Activated gamma-delta T cell (primary cell): ENCODE results near the gene PNKP.

ENCODE experiments used
- DNase-seq: peaks from one replicate; lab custom pipeline; 2025; lab: John Stamatoyannopoulos, UW

Gene PNKP

DNA sequence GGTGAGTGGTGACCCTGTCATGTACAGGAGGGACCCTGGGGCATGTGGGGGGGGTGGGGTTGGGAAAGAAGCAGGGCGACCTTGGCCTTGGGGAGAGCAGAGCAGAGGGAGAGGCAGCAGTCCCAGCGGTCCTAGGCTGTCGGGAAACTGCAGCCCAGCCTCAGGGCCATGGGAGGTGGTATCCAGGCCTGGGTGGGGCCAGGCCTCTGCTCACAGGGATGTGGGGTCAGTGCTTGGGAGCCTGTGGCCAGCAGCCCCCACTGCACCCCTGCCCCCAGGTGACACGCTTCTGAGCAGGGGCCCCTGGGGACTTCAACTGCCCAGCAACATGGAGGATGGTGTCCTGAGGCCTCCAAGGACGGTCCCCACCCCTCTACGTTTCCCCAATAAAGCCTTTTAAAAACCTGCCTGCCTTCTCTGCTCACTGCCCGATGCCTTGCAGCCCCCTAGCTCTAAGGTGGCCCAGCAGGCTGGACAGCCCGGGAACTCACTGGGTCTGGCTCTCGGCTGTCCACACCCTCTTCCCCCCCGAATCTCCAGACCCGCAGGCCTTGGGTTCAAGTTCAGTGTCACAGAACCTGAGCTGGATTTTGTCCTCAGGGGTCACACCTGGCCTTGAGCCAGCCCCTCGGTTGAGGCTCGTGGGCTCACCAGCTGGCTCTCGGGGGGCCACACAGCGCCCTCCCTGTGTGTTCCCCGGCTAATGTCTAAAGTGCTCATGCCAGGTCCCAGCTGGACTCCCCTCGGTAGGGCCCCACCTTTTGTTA, 6.9 kb downstream of the PNKP start:
- no peak for DNase-seq

DNA sequence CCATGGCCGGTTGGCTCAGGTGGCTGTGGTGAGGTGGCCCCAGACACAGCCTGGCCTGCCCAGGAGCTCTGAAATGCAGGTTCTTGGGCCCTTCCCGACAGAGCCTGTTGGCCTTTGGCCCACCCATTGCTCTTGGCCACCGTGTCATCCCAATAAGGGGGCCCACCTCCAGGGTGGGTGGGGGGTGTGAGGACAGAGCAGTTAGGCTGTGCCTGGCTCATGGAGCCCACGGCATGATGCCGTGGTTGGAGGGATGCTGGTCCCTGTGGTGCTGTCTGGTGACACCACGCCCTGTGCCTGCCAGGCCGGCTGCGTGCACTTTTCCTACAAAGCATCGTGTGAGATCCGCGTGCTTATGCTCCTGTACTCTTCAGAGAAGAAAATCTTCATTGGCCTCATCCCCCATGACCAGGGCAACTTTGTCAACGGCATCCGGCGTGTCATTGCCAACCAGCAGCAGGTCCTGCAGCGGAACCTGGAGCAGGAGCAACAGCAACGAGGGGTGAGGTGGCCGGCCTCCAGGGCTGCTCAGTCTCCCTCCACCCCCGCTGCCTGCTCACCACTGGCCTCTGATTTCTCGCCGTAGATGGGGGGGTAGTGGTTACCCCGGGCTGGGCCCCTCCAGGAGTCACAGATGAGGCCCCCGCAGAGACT, 7.6 kb downstream of the PNKP start:
- no peak for DNase-seq

DNA sequence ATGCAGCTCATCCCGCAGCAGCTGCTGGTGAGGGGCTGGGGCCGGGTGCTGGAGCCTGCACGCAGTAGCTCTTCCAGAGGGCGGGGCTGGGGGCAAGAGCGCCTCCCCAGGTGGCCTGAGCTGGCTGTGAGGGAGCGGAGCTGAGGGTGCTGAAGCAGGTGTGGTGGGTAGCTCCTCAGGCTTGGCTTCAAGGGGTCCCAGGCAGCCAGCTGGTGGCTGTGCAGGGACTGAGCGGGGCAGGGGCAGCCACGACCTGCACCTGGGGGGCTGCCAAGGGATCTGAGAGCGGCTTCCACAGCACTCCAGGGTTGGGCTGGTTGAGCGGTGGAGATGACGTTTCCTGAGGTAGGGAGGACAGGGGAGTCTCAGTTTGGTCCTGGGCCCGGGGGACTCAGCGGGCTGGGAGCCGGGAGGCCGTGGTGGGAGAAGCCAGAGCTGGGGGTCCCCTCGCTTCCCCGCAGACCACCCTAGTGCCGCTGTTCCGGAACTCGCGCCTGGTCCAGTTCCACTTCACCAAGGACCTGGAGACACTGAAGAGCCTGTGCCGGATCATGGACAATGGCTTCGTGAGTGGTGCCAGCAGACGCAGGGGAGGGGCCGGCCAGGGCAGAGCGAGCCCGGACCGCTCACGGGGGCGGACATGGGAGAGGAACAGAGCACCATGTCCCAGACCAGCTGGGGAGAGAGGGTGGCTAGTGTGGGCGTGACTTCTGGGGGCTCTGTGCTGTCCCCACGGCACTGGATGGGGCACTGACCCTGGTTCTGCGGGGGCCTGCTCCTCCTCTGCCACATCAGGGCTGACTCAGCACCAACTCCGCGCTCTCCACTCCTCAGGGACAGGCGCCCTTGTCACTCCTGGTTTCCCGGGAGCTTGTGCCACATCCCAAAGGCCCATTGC, 9.0 kb downstream of the PNKP start:
- DNase-seq = no peak

DNA sequence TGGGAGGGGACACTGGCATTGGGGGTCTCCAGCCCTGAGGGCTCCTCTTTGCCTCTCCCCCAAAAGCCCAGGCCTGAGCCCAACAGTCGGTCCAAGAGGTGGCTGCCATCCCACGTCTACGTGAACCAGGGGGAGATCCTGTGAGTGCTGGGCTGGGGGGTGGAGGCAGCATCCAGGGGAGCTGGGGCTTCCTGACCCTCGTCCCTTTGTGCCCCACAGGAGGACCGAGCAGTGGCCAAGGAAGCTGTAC, 9.6 kb downstream of the PNKP start:
- DNase-seq = no peak

DNA sequence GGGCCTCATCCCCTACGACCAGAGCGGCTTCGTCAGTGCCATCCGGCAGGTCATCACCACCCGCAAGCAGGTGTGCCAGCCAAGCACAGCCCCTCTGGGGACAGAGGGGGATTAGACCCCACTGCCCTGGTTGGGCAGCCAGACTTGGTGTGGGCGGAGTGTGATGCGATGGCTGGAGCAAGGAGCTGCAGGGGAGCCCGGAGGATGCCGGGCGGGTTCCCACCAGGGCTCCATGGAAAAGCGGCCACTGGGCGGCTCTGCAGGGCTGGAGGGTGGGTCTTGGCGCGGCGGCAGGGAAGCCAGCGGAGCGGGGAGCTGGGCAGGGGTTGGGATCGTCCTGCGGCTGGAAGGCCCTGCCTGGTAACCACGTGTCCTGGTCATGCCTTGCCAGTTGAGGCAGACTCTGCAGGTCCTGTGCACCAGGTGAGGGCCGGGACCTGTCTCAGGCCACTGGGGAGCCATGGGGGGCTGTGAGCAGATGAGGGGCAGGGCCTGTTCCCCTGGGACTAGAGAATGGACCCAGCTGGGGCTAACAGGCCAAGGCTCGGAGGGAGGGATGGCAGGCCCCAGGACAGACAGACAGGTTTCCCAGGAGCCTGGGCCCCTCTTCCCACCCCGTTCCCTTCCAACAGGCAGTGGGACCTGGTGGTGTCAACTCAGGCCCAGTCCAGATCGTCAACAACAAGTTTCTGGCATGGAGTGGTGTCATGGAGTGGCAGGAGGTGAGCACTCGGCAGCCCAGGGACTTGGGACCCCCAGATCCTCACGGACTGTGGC, 10.1 kb downstream of the PNKP start:
- no peak for DNase-seq

DNA sequence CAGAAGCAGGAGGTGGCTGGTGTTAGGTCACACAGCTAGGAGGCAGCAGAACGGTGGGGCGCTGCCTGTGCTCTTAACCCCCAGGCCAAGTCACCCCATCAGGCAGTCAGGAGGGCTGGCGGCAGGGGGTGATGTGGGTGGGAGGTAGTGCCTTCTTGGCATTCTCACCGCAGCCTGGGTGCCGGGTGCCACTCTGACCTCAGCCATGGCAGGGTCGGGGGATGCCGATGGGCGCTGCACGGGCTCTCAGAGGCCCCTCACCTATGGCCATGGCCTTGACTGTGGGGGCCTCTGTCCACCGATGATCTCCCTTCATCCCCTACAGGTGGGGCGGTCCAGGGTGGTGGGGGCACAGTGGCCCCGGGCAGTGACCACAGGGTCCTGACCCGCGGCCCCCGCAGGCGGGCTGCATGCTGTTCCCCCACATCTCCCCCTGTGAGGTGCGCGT, 10.8 kb downstream of the PNKP start:
- DNase-seq = no peak

DNA sequence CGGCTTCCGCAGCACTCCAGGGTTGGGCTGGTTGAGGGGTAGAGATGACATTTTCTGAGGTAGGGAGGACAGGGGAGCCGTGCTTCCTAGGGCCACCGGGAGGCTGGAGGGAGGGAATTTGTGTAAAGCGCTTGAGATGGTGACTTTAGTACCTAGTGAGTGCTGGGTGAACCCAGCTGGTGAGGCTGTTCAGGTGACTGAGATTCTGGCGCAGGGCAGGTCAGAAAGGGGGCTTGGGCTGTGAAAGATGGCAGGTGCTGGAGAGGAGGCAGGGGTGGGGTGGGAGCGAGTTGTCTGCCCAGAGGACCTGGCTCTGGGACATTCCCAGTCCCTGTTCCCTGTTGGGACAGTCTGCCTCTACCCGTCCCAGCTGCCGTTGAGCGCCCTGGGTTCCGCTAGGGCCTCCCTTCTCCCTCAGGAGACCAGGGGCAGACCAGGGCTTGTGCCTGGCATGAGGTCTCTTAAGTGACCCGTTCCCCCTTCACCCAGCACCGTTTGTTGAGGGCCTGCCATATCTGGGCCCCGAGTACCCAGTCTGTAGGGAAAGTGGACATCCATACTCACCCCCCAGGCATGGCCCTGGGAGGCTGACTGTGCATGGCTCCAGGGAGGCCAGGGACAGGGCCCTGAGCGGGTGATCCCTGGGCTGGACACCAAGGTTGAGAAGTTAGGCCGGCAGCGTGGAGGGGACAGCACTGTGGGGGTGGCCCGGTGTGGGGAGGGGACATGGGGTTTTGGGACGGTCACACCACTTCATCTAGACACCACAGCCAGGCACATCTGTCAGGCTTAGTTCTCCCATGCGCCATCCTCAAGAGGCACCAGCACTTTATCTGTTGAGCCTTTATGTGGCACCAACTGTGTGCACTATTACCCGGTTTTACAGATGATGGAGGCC, 11.5 kb downstream of the PNKP start:
- DNase-seq = no peak

DNA sequence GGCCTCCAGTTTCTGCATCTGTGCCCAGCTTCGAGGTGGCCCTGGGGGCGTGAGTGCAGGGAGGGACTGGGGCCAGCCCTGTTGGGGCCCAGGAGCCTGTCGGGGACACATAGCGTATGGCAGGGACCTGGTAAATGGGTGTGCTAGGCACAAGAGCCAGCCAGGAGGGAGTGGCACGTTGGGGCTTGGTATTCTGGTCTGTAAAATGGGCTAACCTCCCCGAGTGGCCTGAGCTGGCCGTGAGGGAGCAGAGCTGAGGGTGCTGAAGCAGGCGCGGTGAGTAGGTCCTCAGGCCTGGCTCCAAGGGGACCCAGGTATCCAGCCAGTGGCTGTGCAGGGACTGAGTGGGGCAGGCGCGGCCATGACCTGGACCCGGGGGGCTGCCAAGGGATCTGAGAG, 12.1 kb downstream of the PNKP start:
- no peak for DNase-seq

DNA sequence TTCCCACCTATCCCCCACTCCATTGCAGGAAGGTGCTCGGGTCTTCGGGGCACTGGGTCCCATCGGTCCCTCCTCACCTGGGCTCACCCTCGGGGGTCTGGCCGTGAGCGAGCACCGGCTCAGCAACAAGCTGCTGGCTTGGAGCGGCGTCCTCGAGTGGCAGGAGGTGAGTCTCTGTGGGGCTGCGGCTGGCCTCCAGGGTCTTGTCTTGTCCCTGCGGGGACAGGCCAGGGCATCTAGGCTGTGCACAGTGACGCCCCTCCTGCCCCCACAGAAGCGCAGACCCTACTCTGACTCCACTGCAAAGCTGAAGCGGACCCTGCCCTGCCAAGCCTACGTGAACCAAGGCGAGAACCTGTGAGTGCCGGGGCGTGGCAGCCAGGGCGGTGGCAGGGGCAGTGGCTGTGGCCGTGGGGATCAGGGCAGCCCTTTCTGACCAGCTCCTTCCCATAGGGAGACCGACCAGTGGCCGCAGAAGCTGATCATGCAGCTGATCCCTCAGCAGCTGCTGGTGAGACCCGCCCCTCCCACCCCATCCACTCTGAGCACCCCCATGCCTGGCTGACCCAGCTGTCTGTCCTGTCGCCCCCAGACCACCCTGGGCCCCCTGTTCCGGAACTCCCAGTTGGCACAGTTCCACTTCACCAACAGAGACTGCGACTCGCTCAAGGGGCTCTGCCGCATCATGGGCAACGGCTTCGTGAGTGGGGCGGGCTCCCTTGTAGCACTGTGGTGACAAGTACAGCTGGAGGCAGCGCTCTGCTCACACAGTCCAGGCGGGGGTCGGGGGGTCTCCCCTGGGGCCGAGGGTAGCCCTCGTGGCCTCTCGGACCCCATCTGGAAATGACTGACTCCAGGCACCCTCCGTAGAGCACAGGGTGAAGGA, 12.8 kb downstream of the PNKP start:
- no peak for DNase-seq

DNA sequence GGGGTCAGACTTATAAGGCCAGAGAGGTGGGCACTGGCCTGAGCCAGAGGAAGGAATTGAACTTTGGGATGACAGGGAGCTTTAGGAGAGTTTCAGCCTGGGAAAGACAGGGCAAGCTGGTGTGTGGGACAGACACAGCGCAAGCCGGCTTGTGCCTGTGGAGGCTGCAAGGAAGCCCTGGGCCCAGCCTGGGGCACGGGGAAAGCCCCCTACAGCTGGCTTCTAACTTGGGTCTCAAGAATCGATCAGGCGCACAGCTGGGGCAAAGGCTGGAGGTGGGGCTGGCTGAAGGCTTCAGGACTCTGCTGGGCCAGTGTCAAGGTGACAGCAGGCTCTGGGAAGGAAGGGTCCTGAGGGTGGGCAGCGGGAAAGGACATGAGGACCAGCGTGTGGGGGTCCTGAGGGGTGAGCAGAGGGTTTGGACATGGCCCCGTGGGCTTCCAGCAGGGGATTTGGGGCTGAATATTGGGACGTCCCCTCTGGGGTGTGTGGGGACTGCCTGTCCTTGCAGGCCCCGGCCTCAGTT, 13.5 kb downstream of the PNKP start:
- DNase-seq = no peak

DNA sequence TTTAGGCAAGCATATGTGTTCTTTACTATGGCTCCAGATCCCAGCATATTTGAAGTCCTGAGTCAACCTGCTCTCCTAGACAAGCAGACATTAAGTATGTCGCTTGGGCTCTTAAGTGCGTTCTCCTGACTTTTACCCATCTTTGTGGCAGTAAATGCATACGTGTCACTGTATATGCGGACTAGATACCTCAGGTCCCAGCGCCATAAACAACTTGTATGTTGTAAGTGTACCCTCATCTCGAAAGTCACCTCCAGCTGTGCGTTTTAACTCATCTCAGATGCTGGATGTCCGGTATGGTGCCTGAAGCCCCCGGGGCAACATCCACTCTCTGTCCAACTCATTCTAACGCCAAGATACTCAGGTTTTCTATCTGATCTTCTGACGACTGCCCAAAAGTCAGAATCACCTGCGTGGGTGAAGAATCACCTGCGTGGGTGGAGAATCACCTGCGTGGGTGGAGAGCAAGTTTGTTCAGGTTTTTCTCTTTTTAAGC, 14.7 kb downstream of the PNKP start:
- DNase-seq = no peak

DNA sequence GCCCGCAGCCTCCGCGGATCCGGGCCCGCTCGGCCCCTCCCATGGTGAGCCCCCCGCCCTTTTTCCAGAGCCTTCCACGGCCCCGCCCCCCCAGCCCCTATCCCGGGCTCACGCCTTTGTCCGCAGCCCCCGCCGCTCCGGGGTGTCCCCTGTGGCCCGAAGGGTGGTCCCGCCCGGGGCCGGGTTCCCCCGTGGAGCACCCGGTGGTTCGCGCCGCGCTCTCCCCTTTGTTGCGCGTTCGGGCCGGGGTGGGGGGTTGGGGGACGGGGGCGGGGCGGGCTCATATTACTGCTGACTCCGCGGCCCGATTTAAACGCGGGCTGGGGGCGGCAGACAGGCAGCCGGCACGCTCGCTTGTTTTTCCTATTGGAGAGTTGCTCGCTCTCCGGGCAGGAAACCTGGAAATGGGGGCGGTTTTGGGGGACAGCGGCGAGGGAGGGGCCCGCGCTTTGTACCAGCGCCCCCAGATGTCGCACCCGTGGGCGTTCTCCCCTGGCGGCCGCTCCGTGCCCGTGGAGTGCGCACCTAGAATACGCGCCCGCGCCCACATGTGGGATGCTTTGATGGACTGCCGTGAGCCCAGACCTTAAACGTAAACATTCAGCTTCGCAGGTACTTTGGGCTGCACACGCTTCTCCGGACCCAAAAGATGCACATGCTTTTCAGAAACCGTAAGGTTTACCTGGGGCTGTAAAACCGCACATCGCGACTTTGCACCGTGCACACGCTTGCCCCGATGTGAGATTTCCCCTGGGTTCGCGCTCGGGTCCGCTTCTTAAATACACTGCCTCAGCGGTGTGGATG, 15.7 kb downstream of the PNKP start:
- DNase-seq = peak; percentile 28

DNA sequence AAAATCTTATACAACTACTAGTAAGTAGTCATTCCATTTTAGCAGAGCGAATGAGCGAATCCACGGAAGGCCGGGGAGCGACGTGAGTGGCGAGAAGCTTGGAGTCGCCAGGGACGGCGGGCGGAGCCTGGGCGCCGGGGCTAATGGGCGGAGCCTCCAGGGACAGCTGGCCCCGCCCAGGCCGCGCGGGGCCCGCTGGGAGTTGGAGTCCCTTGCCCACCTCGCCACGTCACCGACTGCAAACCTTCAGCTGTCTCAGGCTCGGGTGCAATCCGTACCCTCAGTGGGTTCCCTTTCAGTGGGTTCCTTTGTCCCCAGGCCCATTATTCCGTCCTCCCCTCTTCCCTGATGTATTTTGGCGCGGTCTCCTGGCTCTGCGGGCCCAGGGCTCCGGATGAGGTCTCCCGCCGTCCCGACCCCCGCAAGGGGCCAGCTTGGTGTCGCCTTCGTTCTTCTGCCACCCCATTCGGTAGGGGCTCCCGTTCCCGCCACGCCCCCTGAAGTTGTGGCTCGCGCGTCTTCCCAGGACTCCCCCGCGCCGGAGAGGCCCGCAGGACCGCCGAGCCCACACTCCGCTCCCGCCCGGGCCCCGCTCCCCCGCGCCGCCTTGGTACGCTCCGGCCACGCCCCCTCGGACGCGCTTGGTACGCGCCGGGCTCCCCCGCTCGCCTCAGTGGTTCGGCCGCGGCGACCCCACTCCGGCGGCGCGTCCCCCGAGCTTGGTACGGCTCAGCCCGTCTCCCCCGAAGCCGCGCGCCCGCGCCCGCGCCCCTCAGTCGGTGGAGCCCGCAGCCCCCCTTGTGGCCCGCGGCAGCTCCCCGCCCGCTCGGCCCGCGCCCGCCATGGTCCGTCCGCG, 16.7 kb downstream of the PNKP start, which contains the start of gene PTOV1:
PTOV1 (plus strand) TSS at position 673 of the 856 bp plus-strand sequence.
- DNase-seq = peak; percentile 79

DNA sequence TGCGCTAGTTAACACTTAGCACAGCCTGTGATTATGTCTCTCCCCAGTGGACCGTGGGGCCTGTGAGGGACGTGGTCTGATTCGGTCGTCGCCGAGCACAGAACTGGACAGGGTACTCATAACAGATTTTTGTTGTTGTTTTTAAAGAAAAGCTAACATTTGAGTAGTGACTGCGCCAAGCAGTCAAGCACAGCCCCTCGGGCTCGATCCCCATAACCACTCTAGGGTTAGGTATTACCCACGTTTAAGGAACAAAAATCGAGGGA, 17.2 kb downstream of the PNKP start:
- DNase-seq = no peak

DNA sequence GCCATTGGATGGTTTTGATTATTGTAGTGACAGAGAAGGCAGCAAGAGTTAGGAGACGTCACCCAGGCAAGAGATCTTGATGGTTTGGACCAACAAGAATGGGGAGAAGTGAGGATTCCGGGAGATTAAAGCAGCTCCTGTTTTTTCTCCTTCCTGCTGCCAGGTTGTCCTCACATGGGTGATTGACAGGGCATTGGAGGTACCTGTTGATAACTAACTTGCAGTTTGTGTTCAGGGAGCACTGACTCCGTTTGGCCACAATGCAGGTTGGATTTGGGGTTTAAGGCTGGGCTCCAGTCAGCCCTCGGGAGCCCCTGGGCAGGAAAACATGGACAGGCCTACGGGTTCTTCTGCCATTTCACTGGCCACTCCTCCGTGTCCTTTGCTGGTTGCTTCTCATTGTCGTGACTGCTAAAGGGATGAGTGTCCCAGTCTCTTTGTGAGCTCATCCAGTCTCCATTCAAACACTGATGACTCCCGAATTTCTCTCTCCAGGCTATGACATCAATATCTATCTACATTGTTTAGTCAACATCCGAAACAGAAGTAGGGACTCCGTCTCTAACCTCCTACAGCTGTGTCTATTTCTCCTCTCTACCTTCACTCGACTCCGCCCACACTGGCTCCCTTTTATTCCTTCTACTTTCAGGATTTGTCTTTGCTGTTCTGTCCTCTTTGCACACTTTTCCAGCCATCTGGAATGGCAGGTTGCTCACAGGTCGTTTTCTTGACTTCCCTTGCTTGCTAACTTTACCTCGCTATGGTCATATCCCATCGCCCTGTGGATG, 17.7 kb downstream of the PNKP start:
- DNase-seq = no peak

DNA sequence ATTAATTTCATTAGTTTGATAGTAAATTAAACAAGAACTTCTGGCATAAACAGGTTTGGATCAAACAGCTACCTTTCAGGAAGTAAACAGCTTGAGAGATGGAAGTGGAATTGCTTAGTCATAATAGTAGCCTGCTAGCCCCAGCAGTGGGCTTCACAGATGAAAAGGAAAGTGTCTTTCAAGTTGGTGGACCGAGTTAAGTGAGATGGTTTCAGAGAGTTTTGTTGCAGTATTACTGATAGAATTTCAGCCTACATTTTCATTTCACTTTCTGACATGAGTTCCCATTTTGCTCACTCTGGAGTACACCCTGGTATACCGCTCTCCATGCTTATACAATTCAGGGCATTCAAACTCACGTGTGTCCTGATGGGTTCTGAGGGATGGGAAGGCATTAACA, 18.4 kb downstream of the PNKP start:
- DNase-seq = no peak
